Tibial nerve (tissue), 4 donors: ENCODE measurements around the gene GON7. TPM values are rescaled to one million over a fixed set of nuclear protein-coding genes. Genes with fewer than 3 reads are reported as not detected.

Experiments
- DNase-seq, 2 donors: peaks; one replicate each; pipeline ENCODE4 v3.0.0-alpha.2; 2019; ENCODE audit warnings: low spot score in 2 of 2
- H3K27ac ChIP-seq, 4 donors: fragments of 200-600 bp; sonication (generic) in 3 of 4; one replicate each; pipeline ENCODE4 v1.5.1; 2017 to 2019; ENCODE audit warnings: mild to moderate bottlenecking in 1 of 4
- H3K27me3 ChIP-seq, 2 donors: fragments of 200-600 bp; sonication (generic) in 1 of 2; one replicate each; pipeline versions ENCODE4 v1.5.1 to v1.6.0; 2017 to 2019
- H3K36me3 ChIP-seq, 3 donors: fragments of 200-600 bp; sonication (generic); one replicate each; pipeline ENCODE4 v1.5.1; 2018 to 2019
- H3K4me1 ChIP-seq, 4 donors: fragments of 200-600 bp; sonication (generic) in 3 of 4; one replicate each; pipeline ENCODE4 v1.5.1; 2017 to 2019
- H3K4me3 ChIP-seq, 4 donors: fragments of 200-600 bp; sonication (generic) in 3 of 4; one replicate each; pipeline ENCODE4 v1.5.1; 2017 to 2019; ENCODE audit warnings: mild to moderate bottlenecking in 1 of 4, moderate library complexity in 1 of 4
- H3K9me3 ChIP-seq, 4 donors: fragments of 200-600 bp; sonication (generic) in 3 of 4; one replicate each; pipeline ENCODE4 v1.5.1; 2017 to 2019
- CTCF ChIP-seq, 5 experiments: fragments of 200-600 bp in 3 of 5; fragments of 450-650 bp in 2 of 5; sonication (generic) in 3 of 5; IDR thresholded peaks; one replicate each; pipeline ENCODE4 v1.5.1; 2016 to 2019; ENCODE audit warnings: antibody characterized with exemption in 5 of 5, mild to moderate bottlenecking in 3 of 5, moderate library complexity in 2 of 5
- EP300 ChIP-seq, 2 donors: sonication (generic); formaldehyde crosslinking; IDR thresholded peaks; one replicate each; pipeline ENCODE4 v1.6.1; 2017; ENCODE audit warnings: antibody characterized with exemption in 2 of 2, mild to moderate bottlenecking in 1 of 2
- POLR2A ChIP-seq, 2 donors: fragments of 450-650 bp; IDR thresholded peaks; one replicate each; pipeline ENCODE4 v1.6.1; 2017; ENCODE audit warnings: antibody characterized with exemption in 2 of 2, mild to moderate bottlenecking in 2 of 2, moderate library complexity in 2 of 2
- WGBS, 2 donors: methylation state at CpG; one replicate each; pipeline ENCODE4 v1.1.5; 2018; 5-methylcytosine and 5-hydroxymethylcytosine counted together
- total RNA-seq, 4 donors: library from RNA; depleted of rRNA; stranded (reverse); fragments of >200 nt; gene quantifications; one replicate each; pipeline ENCODE4 v1.1.0, GENCODE V29; 2016

The GON7 gene
- total RNA-seq, 4 donors from 2014 or later, result 7.5 to 23.4 (median 13.2) TPM

- no peak for DNase-seq
- WGBS, 2 donors, result 68 to 77% methylated on average over 7 of the region's 7 CpGs
- H3K4me1 ChIP-seq, result no peaks in the 10 kb centered on the region
- no peaks in the 10 kb centered on the region for H3K27me3 ChIP-seq
- H3K36me3 ChIP-seq, result no peaks in the 10 kb centered on the region
- H3K4me3 ChIP-seq, result no peak overlapping the region
- no peak for TF ChIP-seq EP300 (IDR thresholded peaks at IDR 0.05)
- no peak for TF ChIP-seq CTCF (IDR thresholded peaks at IDR 0.05)
- TF ChIP-seq POLR2A (IDR thresholded peaks at IDR 0.05), result no peak
- no peaks in the 10 kb centered on the region for H3K9me3 ChIP-seq
- H3K27ac ChIP-seq, result no peak overlapping the region
These were observed 53.7 kb downstream of the GON7 start for GRCh38 chr14:93153121-93153520.

Other genes with a start within 250 kb of the GON7 start
- 100 to 1,000 TPM in 1 of 4 donors, 10 to 100 TPM in 3; 67.4 to 121 (median 92.5) TPM for gene ITPK1, start 91.1 kb downstream of the GON7 start, total RNA-seq
- 10 to 100 TPM; 21.8 to 29.3 (median 23.4) TPM for gene MOAP1, start 22.2 kb downstream of the GON7 start, total RNA-seq
- 10 to 100 TPM in 2 of 4 donors, 1 to 10 TPM in 2; 6.5 to 11.7 (median 9.3) TPM for gene LYSET, start 21.7 kb downstream of the GON7 start, total RNA-seq
- gene UBR7, start 191 bp upstream of the GON7 start, total RNA-seq, result 10 to 100 TPM; 20.2 to 40.2 (median 24.5) TPM
- gene BTBD7, start 126.0 kb upstream of the GON7 start, total RNA-seq, result 10 to 100 TPM; 20.1 to 27.8 (median 23.2) TPM
- not detected for gene COX8C, start 140.1 kb upstream of the GON7 start, total RNA-seq
- gene UNC79, start 223.9 kb upstream of the GON7 start, total RNA-seq, result 1 to 10 TPM in 1 of 4 donors, under 1 TPM in 2, not detected in 1; under 0.01 to 1.3 (median 0.21) TPM